Jurkat, Clone E6-1 (cell line): ENCODE measurements around the gene PMIS2.

ENCODE experiments used
- DNase-seq: peaks from one replicate; pipeline ENCODE4 v3.0.0-alpha.2; 2011; ENCODE audit warnings: low read depth, low spot score
- H3K4me3 ChIP-seq: 2 replicates; pipeline ENCODE4 v1.5.1; 2011; ENCODE audit warnings: mild to moderate bottlenecking, low read length, control low read depth, moderate library complexity

The PMIS2 gene

GRCh38 chr19:35555301-35556005 is 30.5 kb upstream of the PMIS2 start:
- DNase-seq, result no peak
- H3K4me3 ChIP-seq, result no peak overlapping the region

- DNase-seq, result no peak
- no peak overlapping the region for H3K4me3 ChIP-seq
Measured at GRCh38 chr19:35556025-35556590, 29.9 kb upstream of the PMIS2 start.

- DNase-seq, result no peak
- H3K4me3 ChIP-seq, result no peak overlapping the region
Measured at GRCh38 chr19:35556846-35557538, 29.0 kb upstream of the PMIS2 start.

GRCh38 chr19:35557539-35558399 is 28.2 kb upstream of the PMIS2 start:
- DNase-seq, result no peak
- no peak overlapping the region for H3K4me3 ChIP-seq

- H3K4me3 ChIP-seq, result no peak overlapping the region
- DNase-seq, result no peak
Measured at GRCh38 chr19:35558400-35559280, 27.3 kb upstream of the PMIS2 start.

- no peak for DNase-seq
- no peak overlapping the region for H3K4me3 ChIP-seq
Measured at GRCh38 chr19:35559281-35559659, 26.7 kb upstream of the PMIS2 start.

GRCh38 chr19:35559781-35560180 is 26.2 kb upstream of the PMIS2 start:
- no peak overlapping the region for H3K4me3 ChIP-seq
- no peak for DNase-seq

- DNase-seq, result no peak
- H3K4me3 ChIP-seq, result no peak overlapping the region
Measured at GRCh38 chr19:35560271-35560670, 25.7 kb upstream of the PMIS2 start.

- DNase-seq, result no peak
- no peak overlapping the region for H3K4me3 ChIP-seq
Measured at GRCh38 chr19:35560677-35561076, 25.3 kb upstream of the PMIS2 start.

GRCh38 chr19:35561436-35561835 is 24.5 kb upstream of the PMIS2 start:
- no peak for DNase-seq
- no peak overlapping the region for H3K4me3 ChIP-seq

- no peak overlapping the region for H3K4me3 ChIP-seq
- no peak for DNase-seq
Measured at GRCh38 chr19:35562336-35562735, 23.6 kb upstream of the PMIS2 start.

- DNase-seq, result no peak
- no peak overlapping the region for H3K4me3 ChIP-seq
Measured at GRCh38 chr19:35562776-35563175, 23.2 kb upstream of the PMIS2 start.

GRCh38 chr19:35563207-35563829 is 22.7 kb upstream of the PMIS2 start, which contains the start of gene ATP4A:
Gene ATP4A (minus strand): TSS chr19:35563658. CDS start chr19:35563629, 29 bp downstream.
- no peak within 1 kb of the TSS for H3K4me3 ChIP-seq
- no peak for DNase-seq

GRCh38 chr19:35565016-35565856 is 20.7 kb upstream of the PMIS2 start:
- H3K4me3 ChIP-seq, result no peak overlapping the region
- no peak for DNase-seq

GRCh38 chr19:35566738-35567137 is 19.2 kb upstream of the PMIS2 start:
- H3K4me3 ChIP-seq, result no peak overlapping the region
- DNase-seq, result no peak

GRCh38 chr19:35569281-35569781 is 16.6 kb upstream of the PMIS2 start:
- DNase-seq, result no peak
- no peak overlapping the region for H3K4me3 ChIP-seq

GRCh38 chr19:35571406-35571965 is 14.5 kb upstream of the PMIS2 start:
- no peak overlapping the region for H3K4me3 ChIP-seq
- DNase-seq, result no peak
